ENCODE results near the gene RFX1.
A peak's percentile ranks its signal among the peaks of the same experiment; 100 is the strongest.
"Not testable (repeated sequence)": the region's sequence is repeated elsewhere in the genome, so short reads cannot be mapped to it uniquely, and the experiment has no call there.

RFX1 gene

DNA sequence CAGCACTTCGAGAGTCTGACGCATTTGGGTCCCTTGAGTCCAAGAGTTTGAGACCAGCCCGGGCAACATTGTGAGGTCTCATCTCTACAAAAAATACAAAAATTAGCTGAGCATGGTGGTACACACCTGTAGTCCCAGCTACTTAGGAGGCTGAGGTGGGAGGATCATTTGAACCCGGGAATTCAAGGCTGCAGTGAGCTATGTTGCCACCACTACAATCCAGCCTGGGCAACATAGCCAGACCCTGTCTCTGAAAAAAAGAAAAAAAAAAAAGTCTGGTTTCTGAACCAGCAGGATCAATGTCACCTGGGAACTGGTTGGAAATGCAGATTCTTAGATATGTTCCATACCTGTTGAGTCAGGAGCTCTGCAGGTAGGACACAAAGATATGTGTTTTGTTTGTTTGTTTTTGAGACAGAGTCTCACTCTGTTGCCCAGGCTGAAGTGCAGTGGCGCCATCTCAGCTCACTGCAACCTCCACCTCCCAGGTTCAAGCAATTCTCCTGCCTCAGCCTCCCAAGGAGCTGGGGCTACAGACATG is 20.6 kb upstream of the RFX1 start:
- not testable (repeated sequence) for DNase-seq (ENCODE audit: low read depth)

DNA sequence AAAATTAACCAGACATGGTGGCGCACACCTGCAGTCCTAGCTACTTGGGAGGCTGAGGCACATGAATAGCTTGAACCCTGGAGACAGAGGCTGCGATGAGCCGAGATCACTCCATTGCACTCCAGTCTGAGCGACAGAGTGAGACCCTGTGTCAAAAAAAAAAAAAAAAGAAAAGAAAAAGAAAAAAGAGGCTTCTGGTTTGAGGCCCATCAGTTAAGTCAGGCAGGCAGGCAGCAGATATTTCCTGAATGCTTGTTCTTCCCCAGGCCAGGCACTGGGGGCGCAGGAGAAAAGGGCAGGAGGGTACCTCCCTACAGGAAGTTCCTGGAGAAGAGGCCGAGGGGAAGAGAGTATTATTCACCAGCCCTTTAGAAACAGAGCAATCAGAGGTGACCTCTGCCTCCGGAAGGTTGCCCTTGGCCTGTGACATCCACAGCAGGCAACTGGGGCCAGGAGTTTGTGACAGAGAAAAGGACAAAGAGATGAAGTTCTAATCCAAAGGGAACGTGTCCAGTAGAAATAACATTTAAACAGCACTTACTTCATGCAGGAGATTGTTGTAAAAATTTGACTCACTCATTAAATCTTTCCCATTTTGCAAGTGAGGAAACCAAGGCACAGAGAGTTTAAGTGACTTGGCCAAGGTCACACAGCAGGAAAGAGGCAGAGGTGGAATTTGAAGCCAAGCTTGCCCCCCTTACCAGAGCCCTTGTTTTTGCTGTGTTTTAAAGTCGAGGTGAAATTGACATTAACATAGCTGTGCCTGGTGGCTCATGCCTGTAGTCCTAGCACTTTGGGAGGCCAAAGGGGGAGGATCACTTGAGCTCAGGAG is 17.5 kb upstream of the RFX1 start:
- no peak for DNase-seq (ENCODE audit: low read depth)

DNA sequence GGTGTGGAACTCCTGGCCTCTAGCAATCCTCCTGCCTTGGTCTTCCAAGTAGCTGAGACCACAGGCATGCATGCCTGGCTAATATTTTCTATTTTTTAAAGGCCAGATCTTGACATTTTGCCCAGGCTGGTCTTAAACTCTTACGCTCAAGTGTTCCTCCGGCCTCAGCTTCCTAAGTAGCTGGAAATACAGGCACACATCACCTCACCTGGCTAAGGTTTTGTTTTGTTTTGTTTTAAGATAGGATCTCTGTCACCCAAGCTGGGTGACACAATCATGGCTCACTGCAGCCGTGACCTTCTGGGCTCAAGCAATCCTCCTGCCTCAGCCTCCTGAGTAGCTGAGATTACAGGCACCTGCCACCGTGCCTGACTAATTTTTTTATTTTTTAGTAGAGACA is 16.3 kb upstream of the RFX1 start:
- DNase-seq (ENCODE audit: low read depth), result no peak

DNA sequence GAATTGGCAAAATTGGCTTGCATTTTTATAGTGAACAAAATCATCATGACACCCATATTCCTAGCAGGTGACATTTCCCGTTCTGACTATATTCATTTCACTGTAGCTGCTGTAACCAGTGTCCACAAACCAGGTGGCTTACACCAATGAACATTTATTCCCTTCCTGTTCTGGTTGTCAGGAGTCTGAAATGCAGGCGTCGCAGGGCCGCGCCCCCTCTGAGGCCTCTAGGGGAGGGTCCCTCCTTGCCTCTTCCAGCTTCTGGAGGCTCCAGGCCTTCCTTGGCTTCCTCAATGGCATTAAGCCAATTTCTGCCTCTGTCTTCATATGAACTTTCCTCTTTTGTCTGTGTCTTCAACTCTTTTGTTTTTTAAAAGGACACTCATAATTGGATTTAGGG is 15.4 kb upstream of the RFX1 start:
- no peak for DNase-seq (ENCODE audit: low read depth)

DNA sequence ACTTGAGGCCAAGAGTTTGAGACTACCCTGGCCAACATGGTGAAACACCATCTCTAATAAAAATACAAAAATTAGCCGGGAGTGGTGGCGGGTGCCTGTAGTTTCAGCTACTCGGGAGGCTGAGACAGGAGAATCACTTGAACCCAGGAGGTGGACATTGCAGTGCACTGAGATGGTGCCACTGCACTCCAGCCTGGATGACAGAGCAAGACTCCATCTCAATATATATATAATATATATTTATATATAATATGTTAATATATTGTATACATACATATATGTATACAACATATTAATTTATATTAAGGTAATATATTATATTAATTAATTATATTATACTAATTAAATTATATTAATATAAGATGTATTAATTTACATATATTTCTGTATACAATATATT is 13.6 kb upstream of the RFX1 start:
- not testable (repeated sequence) for DNase-seq (ENCODE audit: low read depth)

DNA sequence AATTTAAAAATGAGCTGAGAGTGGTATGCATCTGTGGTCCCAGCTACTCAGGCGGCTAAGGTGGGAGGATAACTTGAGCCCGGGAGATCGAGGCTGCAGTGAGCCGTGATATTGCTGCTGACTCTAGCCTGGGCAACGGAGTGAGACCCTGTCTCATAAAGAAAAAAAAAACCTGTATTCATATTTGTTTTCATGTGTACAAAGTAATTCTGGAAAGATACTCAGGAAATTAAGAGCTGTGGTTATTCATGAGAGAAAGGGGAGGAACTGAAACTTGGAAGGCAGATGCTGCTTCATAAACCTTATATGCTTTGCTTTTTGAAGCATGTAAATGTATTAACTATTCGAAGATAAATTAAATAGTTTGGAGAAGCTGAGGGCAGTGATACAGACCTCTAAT is 13.0 kb upstream of the RFX1 start:
- DNase-seq (ENCODE audit: low read depth), result no peak

DNA sequence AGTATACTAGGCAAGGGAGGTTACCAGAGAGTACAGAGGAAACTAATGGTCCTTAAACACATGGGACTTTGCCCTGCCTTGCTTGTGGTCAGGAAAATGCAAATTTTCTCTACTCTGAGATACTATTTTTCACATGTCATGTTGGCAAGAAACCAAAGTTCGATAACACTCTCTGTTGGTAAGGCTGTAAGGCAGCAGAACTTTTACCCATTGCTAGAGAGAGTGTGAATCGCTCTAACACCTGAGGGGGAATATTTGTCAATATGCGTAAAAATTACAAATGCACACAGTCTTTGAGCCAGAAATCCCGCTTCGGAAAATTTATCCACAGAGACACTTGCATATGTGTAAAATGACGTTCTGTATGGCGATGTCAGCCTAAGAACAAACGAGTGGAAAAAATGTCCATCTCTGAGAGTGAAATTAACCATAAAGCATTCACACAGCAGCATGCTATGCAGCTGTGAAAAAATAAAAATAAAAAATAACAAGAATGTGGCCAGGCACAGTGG is 9.5 kb upstream of the RFX1 start:
- no peak for DNase-seq (ENCODE audit: low read depth)

DNA sequence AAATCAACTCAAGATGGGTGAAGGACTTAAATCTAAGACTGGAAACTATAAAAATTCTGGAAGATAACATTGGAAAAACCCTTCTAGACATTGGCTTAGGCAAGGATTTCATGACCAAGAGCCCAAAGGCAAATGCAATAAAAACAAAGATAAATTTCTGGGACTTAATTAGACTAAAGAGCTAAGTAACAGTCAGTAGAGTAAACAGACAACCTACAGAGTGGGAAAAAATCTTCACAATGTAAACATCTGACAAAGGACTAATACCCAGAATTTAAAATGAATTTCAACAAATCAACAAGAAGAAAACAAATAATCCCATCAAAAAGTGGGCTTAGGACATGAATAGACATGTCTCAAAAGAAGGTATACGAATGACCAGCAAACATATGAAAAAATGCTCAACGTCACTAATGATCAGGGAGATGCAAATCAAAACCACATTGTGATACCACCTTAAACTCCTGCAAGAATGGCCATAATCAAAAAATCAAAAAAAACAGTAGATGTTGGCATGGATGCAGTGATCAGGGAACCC is 6.3 kb upstream of the RFX1 start:
- DNase-seq (ENCODE audit: low read depth), result no peak

DNA sequence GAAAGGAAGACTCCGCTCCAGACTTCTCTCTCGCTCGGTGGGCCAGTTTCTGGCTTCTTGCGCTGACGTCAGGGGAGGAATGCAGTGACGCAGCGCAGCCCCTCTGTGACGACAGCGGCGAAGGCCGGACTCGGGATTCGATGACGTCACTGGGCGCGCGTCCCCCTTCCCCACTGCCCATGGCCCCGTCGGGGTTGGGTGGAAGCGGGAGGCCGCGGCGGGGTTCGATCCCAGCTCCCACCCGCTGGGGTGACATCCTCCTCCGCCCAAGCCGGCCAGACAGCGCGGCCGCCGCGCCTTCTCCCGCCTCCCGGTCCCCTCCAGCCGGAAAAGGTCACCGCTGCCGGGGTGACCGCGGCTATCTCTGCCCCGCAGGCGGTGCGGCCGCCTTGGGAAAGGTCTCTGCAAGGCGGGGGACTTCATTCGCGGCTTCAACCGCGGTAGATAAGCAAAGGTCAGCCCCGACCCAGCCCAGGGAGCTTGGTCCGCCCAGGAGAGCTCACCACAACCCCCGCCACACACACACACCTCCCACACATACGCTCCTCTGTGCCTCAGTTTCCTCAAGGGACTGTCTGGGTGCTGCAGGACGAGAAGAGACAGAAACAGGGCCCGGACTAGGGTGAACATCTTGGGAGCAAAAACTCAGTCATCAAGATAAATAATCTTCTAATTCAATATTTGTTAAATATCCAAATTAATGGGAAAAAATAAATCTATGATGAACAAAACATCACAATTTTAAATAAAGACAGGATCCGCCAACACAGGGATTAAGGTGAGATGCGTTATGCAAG is 844 bp upstream of the RFX1 start:
- no peak for DNase-seq (ENCODE audit: low read depth)

DNA sequence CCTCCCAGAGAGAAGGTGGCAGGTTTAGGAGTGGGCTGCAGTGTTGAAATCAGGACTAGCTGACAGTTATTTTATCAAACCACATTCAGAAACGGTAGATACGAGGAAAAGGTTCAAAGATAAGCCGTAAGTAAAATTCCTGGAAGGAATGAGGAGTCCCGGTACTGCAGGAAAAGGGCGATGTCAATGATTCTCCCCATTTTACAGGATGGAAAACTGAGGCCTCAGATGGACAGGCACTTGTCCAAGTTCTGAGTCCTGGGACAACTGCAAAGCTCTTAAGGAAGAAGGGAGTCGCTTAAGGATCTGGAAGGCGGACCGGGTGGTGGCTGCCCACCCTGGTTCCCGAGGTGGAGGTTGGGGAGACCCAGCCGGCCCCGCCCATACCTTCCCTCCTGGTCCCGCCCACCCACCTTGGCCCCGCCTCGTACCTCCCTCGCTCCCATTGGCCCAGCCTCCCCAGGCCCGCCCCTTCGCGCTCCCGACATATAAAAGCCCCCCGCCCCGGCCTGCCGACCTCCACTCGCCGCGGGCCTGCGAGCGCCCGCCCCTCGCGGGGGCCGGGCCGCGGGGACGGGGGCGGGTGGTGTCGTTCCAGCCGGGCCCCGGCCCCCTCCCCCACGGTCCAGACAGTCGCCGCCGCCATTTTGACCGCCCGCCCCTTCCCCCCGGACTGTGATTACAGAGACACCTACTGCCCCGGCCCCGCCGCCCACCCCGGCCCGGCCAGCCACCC is 603 bp downstream of the RFX1 start:
- peak; percentile 91 for DNase-seq (ENCODE audit: low read depth)

DNA sequence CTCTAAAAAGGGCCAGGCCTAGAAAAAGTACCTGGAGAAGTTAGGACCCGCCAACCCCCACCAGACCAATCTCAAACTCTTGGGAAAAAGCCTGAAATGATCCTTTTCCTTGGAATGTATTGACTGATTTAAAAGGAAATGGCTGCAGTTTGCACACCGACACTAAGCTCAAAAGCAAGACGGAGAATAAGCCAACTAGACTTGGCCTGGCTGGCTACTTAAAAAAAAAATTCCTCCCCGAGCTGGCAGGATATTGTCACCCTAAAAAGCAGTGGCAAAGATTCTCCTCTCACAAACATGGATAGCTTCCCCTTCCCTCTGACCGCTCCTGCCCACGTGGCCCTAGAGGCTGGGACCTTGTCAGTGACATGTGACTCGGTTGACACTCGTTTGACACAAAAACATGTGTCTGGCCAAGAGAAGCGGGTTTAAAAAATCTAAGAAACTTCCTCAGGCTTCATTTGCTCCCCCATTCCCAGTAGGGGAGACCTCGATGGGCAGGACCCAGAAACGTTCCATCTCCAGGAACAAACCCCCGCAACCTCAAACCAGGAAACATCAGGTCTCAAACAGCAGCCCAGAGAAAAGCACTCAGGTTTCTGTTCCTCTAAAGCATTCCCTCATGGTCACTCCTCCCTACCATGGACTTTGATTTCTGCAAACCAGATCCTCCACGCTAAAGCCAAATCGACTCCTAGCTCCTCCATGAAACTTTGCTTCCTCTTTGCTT is 1.3 kb downstream of the RFX1 start:
- no peak for DNase-seq (ENCODE audit: low read depth)

DNA sequence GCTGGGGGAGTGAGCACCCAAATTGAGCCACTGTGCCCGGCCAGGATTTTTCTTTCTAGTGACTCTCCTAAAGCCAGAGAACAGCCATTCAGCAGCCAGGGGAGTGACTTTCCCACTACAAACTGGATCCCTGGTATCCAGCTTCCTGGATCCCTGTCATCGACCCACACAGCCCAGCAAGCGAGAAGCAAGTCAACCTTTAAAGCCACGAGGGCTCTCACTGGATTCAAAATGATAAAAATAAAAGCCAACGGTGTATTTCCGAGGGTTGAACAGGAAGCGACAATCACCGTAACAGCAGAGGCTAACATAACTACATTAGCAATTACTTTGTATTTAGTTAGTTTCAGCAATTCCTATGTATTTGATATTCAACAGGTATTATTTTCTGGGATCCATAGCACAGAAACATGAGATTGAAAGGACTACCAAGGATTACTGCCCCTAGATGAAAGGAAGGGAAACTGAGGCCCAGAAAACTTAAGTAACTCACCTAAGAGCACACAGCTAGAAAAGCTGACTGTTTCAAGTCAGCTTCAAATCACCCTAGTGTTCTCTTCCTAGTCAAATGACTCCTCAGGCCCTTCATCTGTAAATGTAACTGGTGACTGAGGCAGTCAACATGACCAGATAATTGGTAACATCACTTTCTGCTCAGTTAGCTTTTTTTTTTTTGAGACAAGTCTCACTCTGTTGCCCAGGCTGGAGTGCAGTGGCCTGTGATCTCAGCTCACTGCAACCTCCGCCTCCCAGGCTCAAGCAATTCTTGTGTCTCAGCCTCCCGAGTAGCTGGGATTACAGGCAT is 2.7 kb downstream of the RFX1 start:
- no peak for DNase-seq (ENCODE audit: low read depth)

DNA sequence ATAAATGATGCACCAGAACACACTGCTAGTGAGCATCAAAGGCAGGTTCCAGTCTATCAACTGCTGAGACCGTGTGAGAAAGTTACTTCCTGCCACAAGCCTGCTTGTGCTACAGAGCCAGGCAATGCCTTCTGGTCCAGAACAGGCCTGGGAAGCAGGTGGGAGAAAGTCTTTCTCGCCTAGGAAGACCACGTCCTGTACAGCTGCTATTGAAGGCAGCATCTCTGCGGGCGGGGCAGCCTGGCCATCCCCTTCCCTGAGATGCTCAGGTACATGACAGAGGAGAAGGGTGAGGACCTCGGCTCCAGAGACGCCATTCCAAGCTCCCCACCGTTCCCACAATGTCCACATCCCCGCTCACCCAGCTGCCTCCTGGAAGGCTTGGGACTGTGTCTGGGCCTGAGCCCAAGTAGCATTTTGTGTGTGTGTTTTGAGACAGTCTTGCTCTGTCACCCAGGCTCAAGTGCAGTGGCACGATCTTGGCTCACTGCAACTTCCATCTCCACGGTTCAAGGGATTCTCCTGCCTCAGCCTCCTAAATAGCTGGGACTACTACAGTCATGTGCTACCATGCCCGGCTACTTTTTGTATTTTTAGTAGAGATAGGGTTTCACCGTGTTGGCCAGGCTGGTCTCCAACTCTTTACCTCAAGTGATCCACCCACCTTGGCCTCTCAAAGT is 3.4 kb downstream of the RFX1 start:
- DNase-seq (ENCODE audit: low read depth), result no peak

DNA sequence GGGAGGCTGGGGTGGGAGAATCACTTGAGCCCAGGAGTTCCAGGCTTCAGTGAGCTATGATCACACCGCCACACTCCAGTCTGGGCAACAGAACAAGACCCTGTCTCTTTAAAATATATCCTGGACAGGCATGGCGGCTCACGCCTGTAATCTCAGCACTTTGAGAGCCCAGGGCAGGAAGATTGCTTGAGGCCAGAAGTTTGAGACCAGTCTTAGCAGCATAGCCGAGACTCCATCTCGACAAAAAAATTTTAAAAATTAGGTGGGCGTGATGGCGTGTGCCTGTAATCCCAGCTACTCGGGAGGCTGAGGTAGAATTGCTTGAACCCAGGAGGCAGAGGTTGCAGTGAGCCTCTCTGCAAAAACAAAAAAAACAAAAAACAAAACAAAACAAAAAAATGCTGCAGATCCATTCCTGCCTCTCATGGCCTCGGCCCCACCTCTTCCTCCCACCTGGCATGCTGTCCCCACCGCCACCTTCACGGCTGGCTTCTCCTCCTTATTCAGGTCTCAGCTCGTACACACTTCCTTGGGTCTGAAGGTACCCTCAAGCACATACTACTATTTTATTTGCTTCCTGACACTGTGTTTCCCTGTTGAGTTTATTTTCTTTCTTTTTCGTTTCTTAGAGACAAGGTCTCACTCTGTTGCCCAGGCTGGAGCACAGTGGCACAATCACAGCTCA is 5.3 kb downstream of the RFX1 start:
- no peak for DNase-seq (ENCODE audit: low read depth)

DNA sequence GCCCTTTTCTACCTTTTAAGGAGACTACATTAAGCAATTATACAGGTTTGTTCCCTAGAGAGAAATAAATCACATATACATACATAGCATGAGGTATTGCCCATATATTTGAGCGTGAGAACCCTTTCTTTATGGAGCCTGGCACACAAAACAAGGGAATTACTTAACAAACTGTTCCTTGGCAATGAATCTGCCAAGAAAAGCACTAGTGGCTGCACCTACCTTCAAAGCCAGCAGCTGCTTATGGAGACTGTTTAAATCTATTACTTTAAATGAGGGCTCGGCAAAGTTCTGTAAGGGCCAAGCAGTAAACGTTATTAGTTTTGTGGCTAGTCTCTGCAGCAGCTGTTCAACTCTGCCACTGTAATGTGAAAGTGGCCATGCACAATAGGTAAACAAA is 7.0 kb downstream of the RFX1 start:
- DNase-seq (ENCODE audit: low read depth), result no peak

DNA sequence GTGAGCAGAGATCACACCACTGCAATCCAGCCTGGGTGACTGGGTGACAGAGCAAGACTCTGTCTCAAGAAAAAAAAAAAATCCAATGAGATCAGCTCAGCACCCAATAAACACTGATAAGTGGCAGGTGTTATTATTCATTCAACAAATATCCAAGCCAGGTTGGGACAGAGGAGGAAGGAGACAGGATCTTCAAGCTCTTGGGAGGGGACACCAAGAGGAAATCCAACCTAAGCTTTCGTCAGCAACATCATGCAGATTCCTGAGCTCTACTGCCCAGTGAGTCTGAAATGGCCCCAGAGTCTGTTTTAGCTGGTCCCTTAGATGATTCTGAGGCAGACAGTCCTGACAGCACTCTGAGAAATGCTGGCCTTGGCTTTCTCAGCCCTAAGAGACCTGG is 7.7 kb downstream of the RFX1 start:
- DNase-seq (ENCODE audit: low read depth), result no peak

DNA sequence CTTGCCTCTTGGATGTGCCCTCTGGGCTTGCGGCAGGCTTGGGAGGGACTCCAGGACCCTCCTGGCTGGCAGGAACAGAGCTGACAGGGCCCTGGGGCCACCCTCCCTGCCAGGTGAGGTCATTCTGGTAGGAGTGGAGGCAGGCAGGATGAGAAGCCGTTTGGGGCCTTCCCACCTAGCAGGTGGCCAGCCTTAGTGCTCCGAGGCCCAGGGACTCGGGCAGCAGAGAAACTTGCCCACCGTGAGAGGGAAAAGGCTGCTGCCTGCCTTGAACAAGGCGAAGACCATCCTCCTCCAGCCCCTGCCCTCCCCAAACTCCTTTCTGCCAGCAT is 8.5 kb downstream of the RFX1 start:
- no peak for DNase-seq (ENCODE audit: low read depth)

DNA sequence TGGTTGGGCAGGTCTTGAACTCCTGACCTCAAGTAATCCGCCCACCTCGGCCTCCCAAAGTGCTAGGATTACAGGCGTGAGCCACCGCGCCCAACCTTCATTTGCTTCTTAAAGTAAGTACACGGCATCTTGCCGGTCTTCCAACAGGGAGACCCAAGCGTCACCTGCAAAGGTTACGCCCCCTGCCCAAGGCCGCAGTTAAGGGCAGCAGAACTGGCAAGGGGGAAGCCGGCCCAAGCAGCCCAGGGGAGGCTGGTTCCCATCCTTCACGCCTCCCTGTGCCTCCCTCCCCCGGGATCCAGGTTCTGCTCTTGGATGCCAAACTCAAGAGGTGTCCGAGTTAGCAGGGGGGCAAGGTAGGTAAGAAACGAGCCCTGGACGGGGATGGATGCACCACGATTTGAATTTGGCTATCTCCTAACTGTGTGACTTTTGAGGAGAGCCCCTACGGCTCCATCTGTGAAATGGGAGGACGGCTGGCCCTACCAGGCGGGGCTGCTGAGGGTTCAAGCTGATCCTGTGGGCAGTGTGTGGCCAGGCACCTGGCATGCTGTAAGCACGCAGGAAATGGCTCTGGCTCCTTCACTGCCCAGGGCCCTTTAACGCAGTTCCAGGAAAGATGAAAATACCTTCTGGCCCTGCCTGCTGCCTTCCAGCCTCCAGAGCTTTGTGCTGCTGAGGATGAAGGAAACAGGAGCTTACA is 9.0 kb downstream of the RFX1 start:
- no peak for DNase-seq (ENCODE audit: low read depth)

Data from stimulated activated CD8-positive, alpha-beta memory T cell treated with anti-CD3 and anti-CD28 coated beads, Interleukin-15, amount 100 ng/mL, for 1 hour (primary cell).